Activated T-cell treated with anti-CD3 and anti-CD28 coated beads for 1 hour (primary cell): ENCODE results near the gene SERPINA3.
"Not testable (repeated sequence)": the region's sequence is repeated elsewhere in the genome, so short reads cannot be mapped to it uniquely, and the experiment has no call there.

Experiments
- DNase-seq: peaks from one replicate; pipeline ENCODE4 v3.0.0-alpha.2; 2020; ENCODE audit warnings: low read depth

Gene SERPINA3

DNA sequence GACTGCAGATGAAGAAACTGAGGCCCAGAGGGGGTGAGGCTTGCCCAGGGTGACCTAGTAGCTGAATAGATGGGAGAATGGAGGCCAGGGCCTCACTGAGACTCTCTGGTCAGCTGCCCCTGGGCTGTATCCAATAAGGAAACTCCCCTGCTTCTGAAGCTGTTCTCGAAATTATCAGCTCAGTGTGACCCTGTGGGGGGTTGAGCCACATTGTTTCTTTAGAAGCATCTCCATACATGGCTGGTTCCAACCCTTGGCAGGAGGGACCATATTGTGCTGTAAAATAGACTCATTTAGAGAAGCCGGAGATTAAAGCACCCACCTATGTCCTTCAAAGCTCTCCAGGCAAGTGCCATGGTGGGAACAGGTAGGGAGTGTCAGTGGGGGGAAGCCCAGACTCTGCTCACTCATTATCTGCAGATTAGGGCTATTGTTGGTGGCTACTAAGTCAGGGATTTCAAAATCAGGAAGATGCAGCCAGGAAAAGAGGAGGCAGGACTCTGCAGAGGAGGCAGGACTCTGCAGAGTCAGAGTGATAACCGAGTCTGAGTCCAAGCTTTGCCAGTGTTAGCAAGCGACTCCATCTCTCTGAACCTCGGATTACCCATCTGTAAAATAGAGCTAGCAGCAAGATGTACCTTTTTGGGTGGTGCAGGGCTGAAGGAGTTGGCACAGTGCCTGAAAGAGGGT is 27.5 kb upstream of the SERPINA3 start:
- no peak for DNase-seq

DNA sequence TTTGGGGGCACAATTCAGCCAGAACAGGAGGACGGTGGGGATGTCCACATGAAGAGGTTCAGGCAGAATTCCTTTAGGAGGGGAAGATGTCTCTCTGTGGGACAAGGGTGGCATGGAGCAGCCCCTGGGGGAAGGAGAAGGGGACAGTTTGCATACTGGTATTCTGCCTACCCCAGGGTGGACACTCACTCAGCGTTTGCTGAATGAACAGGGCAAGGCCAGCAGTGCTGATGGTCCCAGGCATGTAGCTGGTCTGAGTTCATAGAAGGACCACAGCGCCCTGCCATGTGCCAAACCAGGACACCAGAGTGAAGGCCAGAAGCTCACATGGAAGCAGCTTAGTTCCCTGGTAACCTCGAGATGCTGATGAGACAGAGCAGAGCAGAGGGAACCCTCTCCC is 25.6 kb upstream of the SERPINA3 start:
- no peak for DNase-seq

DNA sequence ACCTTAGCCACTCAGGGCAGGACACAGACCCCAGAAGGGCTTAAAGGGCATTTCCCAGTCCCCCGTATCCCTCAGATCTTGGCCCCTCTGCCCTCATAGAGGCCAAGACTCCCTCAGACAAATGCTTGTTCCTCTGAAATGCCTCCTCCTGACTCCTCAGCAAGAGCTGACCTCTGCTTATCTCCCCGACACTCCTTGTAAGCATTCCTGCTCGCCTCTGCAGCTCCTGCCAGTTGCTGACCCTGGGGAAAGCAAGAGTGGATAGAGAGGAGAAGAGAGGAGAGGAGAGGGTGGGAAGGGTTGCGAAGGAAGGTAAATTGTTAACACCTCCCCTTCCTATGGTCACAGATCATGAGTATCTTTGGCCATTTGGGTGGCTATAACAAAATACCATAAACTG is 23.9 kb upstream of the SERPINA3 start:
- DNase-seq, result no peak

DNA sequence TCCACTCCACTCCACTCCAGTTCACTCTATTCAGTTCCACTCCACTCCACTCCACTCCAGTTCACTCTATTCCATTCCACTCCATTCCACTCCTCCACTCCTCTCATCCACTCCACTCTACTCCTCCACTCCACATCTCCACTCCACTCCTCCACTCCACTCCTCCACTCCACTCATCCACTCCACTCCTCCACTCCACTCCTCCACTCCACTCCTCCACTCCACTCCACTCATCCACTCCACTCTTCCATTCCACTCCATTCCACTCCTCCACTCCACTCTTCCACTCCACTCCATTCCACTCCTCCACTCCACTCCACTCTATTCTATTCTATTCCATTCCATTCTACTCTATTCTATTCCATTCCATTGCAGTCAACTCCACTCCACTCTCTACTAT is 21.1 kb upstream of the SERPINA3 start:
- DNase-seq, result no peak

DNA sequence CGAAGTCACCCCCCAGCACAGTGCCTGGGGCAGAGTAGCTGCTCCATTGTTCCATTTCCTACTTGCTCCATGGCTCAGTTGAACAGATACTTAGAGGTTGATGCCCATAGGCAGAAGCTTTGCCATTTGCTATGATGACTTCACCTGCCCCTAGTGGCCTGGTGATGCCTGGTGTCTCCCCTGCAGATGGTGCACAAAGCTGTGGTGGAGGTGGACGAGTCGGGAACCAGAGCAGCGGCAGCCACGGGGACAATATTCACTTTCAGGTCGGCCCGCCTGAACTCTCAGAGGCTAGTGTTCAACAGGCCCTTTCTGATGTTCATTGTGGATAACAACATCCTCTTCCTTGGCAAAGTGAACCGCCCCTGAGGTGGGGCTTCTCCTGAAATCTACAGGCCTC is 20.3 kb upstream of the SERPINA3 start:
- DNase-seq, result no peak

DNA sequence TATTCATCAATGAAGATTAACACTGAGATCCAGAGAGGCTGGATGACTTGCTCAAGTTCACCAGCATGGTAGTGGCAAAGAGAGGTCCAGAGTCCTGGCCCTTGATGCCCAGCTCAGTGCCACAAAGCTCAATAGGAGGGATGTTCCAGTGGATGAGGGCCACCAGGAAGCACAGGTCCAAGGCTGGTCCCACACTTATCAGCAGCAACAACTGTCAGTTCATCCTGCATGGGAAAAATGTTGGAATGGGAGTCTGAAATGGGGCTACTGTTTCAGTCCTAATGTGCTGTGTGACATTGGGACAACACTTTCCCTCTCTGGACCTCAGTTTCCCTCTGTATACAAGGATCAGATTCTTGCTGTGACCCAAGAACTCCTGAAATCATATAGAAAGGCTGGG is 19.7 kb upstream of the SERPINA3 start:
- DNase-seq, result no peak

DNA sequence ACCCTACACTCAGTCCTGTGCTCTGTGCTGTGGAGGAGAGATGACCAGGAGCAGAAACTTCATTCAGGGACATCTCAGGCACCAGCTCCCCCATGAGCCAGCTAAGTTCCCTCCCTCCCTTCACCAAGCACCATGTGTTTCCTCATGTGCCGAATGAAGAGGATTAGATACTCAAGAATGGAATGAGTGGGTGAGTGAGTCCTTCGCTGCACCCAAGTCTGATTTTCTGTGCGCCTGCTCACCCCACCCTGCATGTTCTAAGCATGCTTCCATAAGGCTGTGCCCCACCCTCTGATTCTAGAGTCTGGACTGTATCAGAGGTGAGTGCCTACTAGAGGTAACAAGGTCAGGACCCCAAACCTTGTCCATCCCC is 18.8 kb upstream of the SERPINA3 start:
- DNase-seq, result no peak

DNA sequence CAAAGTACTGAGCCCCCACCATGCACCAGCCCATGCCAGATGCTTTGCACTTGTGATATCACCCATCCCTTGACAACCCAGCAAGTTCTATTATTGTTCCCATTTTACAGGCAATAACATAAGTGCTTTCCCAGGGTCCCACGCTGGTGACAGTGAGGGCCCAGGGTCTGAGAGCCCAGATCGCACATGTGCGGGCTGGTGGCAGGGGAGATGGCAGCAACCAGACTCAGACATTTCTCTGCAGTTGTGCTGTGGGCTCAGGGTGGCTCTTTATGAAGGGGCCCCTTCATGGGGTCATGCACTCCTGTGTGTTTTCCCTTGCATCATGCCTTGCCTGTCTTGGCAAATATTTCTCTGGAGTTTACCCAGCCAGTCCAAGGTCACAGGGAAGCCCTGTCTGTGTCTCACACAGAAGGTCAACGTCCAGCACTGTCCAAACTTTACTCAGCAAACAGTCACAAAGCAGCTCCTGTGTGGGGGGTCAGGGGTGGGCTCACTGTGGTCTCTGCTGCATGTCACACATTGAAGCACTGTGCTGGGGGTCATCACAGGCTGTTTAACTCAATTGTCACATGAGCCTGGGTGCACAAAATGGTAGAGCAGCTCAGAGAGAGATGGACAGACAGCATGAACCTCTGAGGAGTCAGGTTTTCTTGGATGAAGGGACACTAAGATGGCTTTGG is 18.3 kb upstream of the SERPINA3 start:
- DNase-seq, result no peak

DNA sequence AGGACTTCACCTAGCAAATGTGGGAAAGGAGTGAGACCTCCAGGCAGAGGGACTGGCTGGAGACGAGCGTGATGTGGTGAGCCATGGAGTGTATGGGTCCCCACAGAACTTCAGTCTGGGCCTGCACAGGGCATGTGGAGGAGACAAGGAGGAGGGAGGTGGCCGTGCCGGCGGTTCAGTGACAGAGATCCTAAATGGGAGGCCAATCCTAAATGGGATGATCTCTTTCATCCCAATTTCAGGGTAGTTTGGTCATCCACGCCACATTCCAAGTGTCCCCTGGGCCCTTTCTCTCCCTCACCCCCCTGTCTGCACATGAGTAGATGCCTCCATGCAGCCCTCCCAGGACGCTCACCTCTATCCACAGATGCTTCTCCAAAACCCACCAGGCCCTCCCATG is 17.8 kb upstream of the SERPINA3 start:
- no peak for DNase-seq

DNA sequence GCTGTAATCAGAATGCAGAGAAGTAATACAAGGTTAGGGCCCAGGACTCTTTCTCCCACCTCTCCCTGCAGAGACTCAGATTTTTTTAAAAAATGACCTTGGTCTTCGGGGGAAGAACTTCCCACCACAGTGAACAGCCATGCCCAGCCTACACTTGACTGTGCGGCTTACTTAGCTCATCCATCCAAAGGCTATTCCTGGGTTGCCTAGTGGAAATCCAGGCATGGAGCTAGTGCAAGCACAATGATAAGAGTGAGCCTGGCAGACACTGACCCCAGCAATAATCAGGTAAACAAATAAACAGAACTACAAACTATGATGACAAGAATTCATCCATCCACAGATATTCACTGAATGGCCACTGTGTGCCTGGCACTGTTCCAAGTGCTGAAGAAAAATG is 16.3 kb upstream of the SERPINA3 start:
- no peak for DNase-seq

DNA sequence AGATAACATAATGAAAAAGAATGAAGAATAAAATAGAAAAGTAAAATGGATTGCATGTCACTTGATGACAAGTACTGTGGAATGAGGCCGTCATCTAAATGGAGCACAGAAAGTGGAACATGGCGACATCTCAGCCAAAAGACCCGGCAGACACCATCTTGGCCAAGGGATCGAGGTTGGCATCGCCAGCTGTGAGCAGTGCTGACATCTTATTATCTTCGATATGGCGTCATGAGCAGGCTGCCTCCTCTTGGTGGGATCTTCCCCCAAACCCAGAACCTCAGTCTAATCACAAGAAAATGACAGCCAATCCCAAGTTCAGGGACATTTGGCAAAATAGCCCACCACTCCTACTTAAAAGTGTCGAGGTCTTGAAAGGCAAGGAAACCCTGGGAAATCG is 15.8 kb upstream of the SERPINA3 start:
- no peak for DNase-seq

DNA sequence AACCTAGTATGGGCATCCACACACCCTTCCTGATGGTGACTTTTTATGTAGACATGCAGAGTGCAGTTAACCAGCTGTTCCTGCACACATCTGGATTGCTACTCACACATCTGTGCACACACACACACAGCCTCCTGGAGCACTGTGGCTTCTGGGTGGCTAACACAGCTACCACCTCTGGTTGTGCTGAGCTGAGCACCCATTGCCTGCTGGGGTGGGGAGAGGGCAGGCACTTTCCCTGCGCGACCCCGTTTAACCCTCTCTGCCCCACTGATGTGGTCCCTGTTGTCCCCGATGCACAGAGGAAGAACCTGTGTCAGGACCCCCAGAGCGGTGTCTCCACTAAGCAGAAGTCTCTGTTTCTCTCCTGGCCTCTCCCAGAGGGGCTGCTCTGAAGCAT is 14.4 kb upstream of the SERPINA3 start:
- no peak for DNase-seq

DNA sequence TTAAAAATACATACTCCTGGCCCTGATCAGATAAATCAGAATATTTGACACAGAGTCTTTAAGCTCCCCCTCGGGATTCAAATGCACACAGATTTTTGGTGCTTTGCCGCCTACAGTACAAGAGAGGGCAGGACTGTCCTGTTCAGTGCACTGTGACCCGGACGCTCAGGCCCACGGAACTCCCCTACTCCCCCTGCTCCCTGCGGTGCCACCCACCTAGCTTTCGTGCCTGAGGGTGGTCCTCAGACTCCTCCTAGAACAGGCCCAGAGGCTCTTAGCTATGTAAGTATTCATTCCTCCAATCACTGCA is 13.7 kb upstream of the SERPINA3 start:
- DNase-seq, result no peak

DNA sequence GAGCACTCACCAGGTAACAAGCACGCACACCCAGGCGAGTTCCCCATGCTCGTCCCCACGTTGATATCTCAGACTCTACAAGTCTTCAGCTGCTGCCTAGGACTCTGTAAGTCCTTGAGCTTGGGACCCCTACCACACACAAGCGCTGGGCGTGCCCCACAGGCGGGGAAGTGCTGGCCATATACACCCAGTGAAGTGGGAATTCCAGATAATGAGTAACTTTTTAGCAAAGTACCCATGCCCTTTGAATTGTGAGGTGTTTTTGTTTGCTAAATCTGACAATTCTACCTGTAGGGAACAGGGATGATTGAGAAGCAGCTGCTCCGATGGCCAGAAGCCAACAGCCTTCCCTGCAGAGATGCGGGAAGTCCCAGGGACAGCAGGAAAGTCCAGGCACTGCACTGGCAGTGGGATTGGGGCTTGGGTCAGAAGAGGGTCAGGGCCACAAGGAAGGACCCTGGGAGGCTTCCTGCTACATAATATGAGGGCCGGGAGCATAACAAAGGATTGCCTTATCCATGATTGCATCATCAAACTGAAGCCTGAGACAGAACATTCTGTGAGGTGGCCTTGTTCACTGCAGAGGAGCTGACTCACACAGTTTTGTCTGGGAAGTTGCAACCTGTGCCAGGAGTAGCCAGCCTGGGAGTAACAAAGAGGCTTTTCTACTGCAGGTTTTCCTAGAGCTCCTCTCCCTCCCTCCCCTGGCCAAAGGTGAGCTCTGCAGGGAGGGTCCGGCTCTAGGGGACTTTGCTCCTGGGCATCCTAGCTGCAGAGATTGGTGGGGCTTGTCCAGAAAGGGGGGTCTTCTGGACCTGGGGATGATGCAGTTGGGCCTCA is 13.2 kb upstream of the SERPINA3 start:
- DNase-seq, result no peak

DNA sequence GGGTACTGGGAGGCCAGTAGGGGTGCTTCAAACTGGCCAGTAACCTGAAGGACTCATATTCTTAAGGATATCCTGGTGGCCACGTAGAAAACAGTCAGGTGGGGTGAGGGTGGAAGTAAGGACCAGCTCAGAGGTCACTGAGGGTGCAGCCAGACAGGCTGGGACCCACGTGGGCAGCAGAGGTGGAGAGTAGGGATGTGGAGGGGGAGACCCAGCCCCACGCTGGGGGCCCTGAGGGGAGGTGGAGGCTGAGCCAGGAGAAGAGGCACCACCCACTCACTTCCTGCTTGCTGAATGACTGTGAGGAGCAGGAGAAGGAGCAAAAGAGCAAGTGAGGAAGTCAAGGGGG is 12.6 kb upstream of the SERPINA3 start:
- no peak for DNase-seq

DNA sequence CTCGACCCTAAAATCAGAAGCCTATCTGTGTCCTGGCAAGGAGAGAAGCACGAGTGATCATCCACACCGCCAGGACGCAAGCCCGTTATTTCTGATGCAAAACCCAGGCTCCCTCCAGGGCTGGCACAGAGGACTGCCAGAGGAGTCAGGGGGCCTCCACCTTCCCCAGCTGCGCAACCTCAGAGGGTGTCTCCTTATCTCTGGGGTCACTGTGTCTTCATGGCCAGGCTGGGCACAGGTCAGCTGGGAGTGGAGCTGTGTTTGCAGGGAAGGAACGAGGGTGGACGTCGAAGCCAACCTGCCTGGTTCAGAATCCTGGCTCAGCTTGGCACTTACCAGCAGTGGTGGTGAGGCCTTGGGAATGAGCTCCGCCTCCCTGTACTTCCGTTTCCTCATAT is 12.0 kb upstream of the SERPINA3 start:
- DNase-seq, result no peak

DNA sequence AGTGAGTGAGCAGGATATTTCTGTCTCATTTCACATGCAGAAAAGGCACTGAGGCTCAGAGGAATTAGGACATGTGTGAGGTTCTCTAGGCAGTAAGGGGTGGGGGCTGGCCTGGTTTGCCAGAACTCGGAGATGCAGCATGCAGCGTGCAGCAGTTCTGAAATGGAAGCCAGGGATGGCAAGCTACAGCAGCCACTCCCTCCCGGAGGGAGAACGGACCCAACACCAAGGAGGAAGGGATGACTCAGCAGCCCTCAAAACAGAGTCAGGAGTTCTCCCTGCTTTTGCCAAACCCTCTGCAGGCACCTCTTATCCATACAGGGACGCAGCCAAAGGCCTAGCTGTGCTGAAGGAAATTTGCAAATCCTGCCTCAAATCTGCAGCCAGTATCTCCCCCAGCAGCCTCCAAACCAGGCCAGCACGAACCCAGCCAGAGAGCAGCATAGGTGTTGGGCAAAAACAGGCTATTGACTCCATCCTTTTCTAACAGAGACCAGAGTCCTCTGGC is 10.3 kb upstream of the SERPINA3 start:
- DNase-seq, result no peak

DNA sequence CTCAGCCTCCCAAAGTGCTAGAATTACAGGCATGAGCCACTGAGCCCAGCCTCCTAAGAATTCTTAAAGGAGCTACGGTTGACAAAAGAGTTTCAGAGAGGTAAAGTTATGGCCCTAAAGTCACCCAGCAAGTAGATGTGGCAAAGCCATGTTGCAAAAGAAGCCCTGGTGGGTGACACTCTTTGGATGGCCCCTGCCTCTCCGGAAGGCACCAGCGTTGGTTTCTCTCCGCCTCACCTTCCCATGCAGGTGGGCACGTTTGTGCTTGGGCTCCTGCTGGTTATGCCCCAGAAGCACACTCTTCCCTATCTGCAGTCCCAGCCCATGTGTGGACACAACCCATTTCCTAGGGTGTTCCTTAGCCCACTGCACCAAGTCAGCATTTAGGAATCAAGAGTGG is 9.5 kb upstream of the SERPINA3 start:
- DNase-seq, result no peak

DNA sequence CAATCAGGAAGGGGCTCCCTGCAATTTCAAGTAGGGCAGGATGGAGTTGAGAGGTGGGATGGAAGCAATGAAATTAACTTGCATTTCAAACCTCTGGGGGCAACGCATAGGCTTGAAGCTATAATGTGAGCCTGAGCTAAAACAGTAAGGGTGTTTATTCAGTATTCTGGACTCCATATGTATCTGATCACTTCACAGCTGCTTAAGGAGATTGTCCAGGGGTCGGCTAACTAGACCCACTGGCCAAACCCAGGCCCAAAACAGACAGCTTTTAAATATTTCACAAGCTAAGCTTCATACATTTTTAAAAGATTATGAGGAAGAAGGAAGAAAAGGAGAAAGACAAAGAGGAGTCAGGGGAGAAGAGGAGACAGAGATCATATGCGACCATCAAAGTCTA is 6.8 kb upstream of the SERPINA3 start:
- no peak for DNase-seq

DNA sequence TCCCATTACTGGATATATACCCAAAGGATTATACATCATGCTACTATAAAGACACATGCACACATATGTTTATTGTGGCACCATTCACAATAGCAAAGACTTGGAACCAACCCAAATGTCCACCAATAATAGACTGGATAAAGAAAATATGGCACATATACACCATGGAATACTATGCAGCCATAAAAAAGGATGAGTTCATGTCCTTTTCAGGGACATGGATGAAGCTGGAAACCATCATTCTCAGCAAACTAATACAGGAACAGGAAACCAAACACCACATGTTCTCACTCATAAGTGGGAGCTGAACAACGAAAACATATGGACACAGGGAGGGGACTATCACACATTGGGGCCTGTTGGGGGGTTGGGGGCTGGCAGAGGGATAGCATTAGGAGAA is 3.2 kb upstream of the SERPINA3 start:
- DNase-seq, result not testable (repeated sequence)

DNA sequence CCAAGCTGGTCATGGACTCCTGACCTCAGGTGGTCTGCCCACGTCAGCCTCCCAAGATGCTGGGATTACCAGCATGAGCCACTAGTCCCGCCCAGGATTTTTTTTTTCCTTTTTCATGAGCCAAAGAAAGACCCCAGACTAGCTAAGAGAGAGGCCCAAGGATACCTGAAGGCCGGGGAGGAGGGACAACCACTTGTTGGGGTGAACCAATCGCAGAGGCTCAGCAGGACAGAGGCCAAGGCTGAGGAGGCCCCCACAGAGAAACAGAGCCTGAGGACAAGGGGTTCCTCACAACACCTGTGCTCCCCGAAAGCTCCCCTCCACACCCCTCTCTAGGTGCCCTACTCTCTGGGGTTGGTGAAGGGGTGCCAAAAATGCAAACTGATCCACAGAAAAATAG is 1.0 kb upstream of the SERPINA3 start:
- no peak for DNase-seq

DNA sequence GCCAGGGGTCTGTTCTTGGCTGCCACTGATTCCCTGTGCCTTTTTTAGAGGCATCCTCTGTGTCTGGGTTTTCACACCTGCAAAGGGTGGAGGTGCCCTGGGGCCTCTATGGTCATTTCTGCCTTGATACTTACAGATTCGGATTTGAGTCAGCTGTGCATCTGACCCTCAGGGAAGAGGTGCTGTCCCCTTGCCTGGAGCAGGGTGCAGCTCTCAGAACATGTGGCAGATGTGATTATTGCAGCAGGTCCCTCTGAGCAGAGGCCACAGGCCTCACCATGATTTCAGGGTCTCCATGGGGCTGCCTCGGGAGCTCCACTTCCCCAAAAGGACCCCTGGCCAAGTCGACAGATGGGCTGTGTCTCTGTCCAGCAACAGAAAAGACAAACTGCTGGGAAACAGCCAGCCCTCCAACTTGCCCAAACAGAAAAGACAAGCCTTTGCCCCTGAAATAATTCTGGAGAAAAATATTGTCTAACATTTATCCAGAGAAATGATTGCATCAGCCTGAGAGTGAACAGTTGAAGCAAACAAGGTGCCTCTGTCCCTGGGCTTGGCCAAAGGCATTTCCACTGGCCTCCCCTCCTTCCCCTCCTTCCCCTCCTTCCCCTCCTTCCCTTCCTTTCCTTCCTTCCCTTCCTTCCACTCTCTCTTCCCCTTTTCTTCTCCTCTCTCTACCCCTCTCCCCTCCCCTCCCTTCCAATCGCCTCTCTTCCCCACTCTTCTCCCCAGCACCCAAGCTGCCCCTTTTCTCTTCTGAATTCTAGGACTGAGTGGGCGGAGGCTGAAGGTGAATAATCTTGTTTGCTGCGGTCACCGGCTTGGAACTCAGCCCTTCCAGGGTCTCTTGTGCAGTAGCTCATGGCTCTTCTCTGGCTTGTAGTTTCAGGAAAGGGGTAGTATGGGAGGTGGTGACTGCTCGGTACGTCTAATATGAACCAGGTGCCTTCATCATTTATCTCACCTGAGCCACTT is 676 bp downstream of the SERPINA3 start:
- no peak for DNase-seq
